ENCODE results near the gene CNTNAP5. TPM values are rescaled to one million over a fixed set of nuclear protein-coding genes. Genes with fewer than 3 reads are reported as not detected.

CNTNAP5 gene
- total RNA-seq, 2 experiments from 2014 or later: not detected

DNA sequence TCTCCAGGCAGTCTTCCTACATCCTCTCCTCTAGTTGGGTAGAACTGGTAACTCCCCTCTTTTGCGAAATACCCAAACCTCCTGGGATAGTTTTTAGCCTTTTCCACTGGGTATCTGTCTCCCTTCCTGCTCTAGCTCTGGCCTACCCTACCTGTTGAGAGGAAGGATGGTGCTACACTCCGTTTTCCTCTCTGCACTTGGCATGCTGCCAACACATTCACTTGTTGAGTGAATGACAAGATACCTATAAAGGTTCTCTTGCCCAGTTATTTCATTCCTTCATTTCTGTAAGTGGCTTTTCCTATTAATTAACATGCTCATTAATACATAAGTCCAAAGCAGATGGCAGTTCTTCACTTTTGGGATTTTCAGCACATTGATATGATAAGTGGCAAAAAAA lies 293.8 kb downstream of the CNTNAP5 start:
- CTCF ChIA-PET: no interaction called here
- H3K36me3 Mint-ChIP-seq (ENCODE audit: low read depth): no peaks in the 10 kb centered on the region
- no peak overlapping the region for H3K4me3 Mint-ChIP-seq
- H3K9me3 Mint-ChIP-seq: peaks cover 3% of the 10 kb centered on the region
- Histone ChIP-seq H3K36me3 (ENCODE audit: insufficient read depth, low read length) (no peaks in the 10 kb centered on the region), H3K4me1 (ENCODE audit: insufficient read depth, low read length) (no peaks in the 10 kb centered on the region), H3K27ac (ENCODE audit: low read depth in 1 of 2, low read length in 2 of 2) (no peak overlapping the region), H3K4me3 (ENCODE audit: low read length) (no peak overlapping the region), H3K27me3 (ENCODE audit: control insufficient read depth in 1 of 2, insufficient read depth in 2 of 2, low read length in 2 of 2) (no peaks in the 10 kb centered on the region), H3K9me3 (ENCODE audit: control insufficient read depth in 1 of 2, insufficient read depth in 1 of 2, low read length in 2 of 2) (peaks cover 0 to 3% of the 10 kb centered on the region in 2 experiments)
- POLR2A ChIA-PET: no interaction called here
- H3K27me3 Mint-ChIP-seq: no peaks in the 10 kb centered on the region
- no peak for DNase-seq
- ATAC-seq (ENCODE audit: poor library complexity): no peak
- H3K4me1 Mint-ChIP-seq (ENCODE audit: low read depth): no peaks in the 10 kb centered on the region
- intact Hi-C loops (cut with DNase I, micrococcal nuclease): no loop called here
- TF ChIP-seq, protein P1, sequence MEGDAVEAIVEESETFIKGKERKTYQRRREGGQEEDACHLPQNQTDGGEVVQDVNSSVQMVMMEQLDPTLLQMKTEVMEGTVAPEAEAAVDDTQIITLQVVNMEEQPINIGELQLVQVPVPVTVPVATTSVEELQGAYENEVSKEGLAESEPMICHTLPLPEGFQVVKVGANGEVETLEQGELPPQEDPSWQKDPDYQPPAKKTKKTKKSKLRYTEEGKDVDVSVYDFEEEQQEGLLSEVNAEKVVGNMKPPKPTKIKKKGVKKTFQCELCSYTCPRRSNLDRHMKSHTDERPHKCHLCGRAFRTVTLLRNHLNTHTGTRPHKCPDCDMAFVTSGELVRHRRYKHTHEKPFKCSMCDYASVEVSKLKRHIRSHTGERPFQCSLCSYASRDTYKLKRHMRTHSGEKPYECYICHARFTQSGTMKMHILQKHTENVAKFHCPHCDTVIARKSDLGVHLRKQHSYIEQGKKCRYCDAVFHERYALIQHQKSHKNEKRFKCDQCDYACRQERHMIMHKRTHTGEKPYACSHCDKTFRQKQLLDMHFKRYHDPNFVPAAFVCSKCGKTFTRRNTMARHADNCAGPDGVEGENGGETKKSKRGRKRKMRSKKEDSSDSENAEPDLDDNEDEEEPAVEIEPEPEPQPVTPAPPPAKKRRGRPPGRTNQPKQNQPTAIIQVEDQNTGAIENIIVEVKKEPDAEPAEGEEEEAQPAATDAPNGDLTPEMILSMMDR (IDR thresholded peaks at IDR 0.05): no peak
- no peak overlapping the region for H3K27ac Mint-ChIP-seq

DNA sequence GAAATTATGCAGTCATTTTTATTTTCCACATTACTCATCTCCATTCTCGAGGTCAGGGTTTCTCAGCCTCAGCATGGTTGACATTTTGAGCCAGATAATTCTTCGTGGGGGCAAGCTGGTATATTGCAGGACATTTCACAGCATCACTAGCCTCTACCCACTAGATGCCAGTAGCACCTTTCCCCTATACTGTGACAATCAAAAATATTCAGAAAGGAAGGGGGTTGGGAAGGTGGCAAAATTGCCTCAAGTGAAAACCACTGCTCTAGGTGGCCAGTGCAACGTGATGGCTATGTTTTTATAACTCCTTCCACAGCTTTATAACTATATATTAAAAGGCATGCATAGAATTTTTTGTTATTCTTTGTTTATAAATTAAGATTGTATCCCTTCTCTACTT lies 294.5 kb downstream of the CNTNAP5 start:
- H3K4me1 Mint-ChIP-seq (ENCODE audit: low read depth): no peaks in the 10 kb centered on the region
- Histone ChIP-seq H3K27me3 (ENCODE audit: control insufficient read depth in 1 of 2, insufficient read depth in 2 of 2, low read length in 2 of 2) (no peaks in the 10 kb centered on the region), H3K4me3 (ENCODE audit: low read length) (no peak overlapping the region), H3K27ac (ENCODE audit: low read depth in 1 of 2, low read length in 2 of 2) (no peak overlapping the region), H3K9me3 (ENCODE audit: control insufficient read depth in 1 of 2, insufficient read depth in 1 of 2, low read length in 2 of 2) (peaks cover 0 to 3% of the 10 kb centered on the region in 2 experiments), H3K36me3 (ENCODE audit: insufficient read depth, low read length) (no peaks in the 10 kb centered on the region), H3K4me1 (ENCODE audit: insufficient read depth, low read length) (no peaks in the 10 kb centered on the region)
- DNase-seq (no peak), ATAC-seq (ENCODE audit: poor library complexity) (no peak)
- CTCF ChIA-PET: no interaction called here
- peaks cover 3% of the 10 kb centered on the region for H3K9me3 Mint-ChIP-seq
- no peaks in the 10 kb centered on the region for H3K36me3 Mint-ChIP-seq (ENCODE audit: low read depth)
- no peak overlapping the region for H3K4me3 Mint-ChIP-seq
- POLR2A ChIA-PET: no interaction called here
- TF ChIP-seq, protein P1 (IDR thresholded peaks at IDR 0.05): no peak
- intact Hi-C loops (cut with DNase I, micrococcal nuclease): no loop called here
- H3K27ac Mint-ChIP-seq: no peak overlapping the region
- no peaks in the 10 kb centered on the region for H3K27me3 Mint-ChIP-seq

DNA sequence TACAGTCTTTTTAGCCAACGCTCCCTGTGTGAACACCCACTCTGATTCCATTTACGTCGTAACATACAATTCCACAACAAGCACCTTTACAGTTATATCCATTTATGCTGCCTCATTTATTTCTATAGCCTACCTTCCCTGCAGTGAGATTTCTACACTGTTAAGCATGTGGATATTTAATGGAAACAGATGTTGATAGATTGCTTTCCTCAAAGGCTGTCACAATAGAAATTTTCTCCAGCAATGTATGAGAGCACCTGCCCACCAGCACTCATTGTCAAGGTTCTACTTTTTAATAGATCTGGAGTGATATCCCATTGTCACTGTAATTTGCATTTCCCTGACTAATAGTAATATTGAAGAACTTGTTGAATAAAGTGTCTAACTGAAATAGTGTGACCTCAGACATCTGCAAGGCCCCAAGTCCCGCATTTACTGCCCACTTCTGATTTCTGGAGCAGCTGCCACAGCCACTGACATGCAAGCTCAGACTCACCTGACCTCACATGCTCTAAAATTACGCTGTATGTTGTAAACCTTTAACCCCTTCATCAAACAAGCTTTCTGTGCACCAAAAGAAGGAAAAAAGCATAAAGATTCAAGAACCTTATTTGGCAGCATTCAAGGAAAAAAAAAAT lies 295.1 kb downstream of the CNTNAP5 start:
- TF ChIP-seq, protein P1 (IDR thresholded peaks at IDR 0.05): no peak
- H3K4me3 ChIP-seq (ENCODE audit: low read length): no peak overlapping the region
- ATAC-seq (ENCODE audit: poor library complexity) (no peak), DNase-seq (no peak)
- H3K27me3 ChIP-seq (ENCODE audit: control insufficient read depth in 1 of 2, insufficient read depth in 2 of 2, low read length in 2 of 2): no peaks in the 10 kb centered on the region
- Mint-ChIP-seq H3K36me3 (ENCODE audit: low read depth) (no peaks in the 10 kb centered on the region), H3K4me1 (ENCODE audit: low read depth) (no peaks in the 10 kb centered on the region), H3K27me3 (no peaks in the 10 kb centered on the region), H3K4me3 (no peak overlapping the region), H3K9me3 (peaks cover 3% of the 10 kb centered on the region), H3K27ac (no peak overlapping the region)
- intact Hi-C loops (cut with DNase I, micrococcal nuclease): no loop called here
- no peaks in the 10 kb centered on the region for H3K36me3 ChIP-seq (ENCODE audit: insufficient read depth, low read length)
- ChIA-PET POLR2A (no interaction called here), CTCF (no interaction called here)
- H3K4me1 ChIP-seq (ENCODE audit: insufficient read depth, low read length): no peaks in the 10 kb centered on the region
- H3K9me3 ChIP-seq (ENCODE audit: control insufficient read depth in 1 of 2, insufficient read depth in 1 of 2, low read length in 2 of 2): peaks cover 0 to 3% of the 10 kb centered on the region in 2 experiments
- no peak overlapping the region for H3K27ac ChIP-seq (ENCODE audit: low read depth in 1 of 2, low read length in 2 of 2)
